K562 (cell line): Measurements from ENCODE around the gene RESP18. TPM values are rescaled to one million over a fixed set of nuclear protein-coding genes. Genes with fewer than 3 reads are reported as not detected.
A peak's percentile ranks its signal among the peaks of the same experiment; 100 is the strongest.

Source experiments
- ARID1B ChIP-seq: fragments of 450-650 bp; IDR thresholded peaks from 2 replicates; pipeline ENCODE4 v1.6.1; 2016; ENCODE audit warnings: antibody characterized with exemption, mild to moderate bottlenecking, inconsistent platforms
- CAMTA2 ChIP-seq: fragments of 250-450 bp; sonication (Bioruptor Pico); conservative IDR thresholded peaks from 2 replicates; pipeline ENCODE4 v1.5.1; 2022
- ELF1 ChIP-seq: fragments of 200-800 bp; sonication (Bioruptor generic); IDR thresholded peaks from 2 replicates; pipeline ENCODE4 v1.6.1; 2016; ENCODE audit warnings: missing genetic modification characterization, missing compliant biosample characterization
- GABPB1 ChIP-seq: sonication (generic); formaldehyde crosslinking; IDR thresholded peaks from 2 replicates; pipeline ENCODE4 v1.8.0; 2022; ENCODE audit warnings: mild to moderate bottlenecking, missing genetic modification reagents
- GATAD2A ChIP-seq: fragments of 450-650 bp; IDR thresholded peaks from 2 replicates; pipeline ENCODE4 v1.6.1; 2017
- HIVEP1 ChIP-seq: fragments of 250-450 bp; sonication (Bioruptor Pico); IDR thresholded peaks from 2 replicates; pipeline ENCODE4 v1.4.0; 2020; ENCODE audit warnings: mild to moderate bottlenecking
- HLTF ChIP-seq: fragments of 450-650 bp; IDR thresholded peaks from 2 replicates; pipeline ENCODE4 v1.6.1; 2016
- L3MBTL2 ChIP-seq: fragments of 450-650 bp; IDR thresholded peaks from 2 replicates; pipeline ENCODE4 v1.6.1; 2016; ENCODE audit warnings: mild to moderate bottlenecking, moderate library complexity
- NEUROD1 ChIP-seq: fragments of 150-350 bp; IDR thresholded peaks from 2 replicates; pipeline ENCODE4 v1.6.1; 2014; ENCODE audit warnings: borderline replicate concordance, low read length, low read depth; ENCODE audit not compliant: partially characterized antibody
- SMAD2 ChIP-seq: fragments of 150-350 bp; IDR thresholded peaks from 2 replicates; pipeline ENCODE4 v1.6.1; 2014; ENCODE audit warnings: low read depth, mild to moderate bottlenecking, low read length
- SP1 ChIP-seq: sonication (generic); formaldehyde crosslinking; IDR thresholded peaks from 2 replicates; pipeline ENCODE4 v1.8.1; 2022; ENCODE audit warnings: mild to moderate bottlenecking, missing genetic modification reagents
- ZKSCAN3 ChIP-seq: fragments of 250-450 bp; sonication (Bioruptor Pico); IDR thresholded peaks from 2 replicates; pipeline ENCODE4 v1.4.0; 2020
- ZNF143 ChIP-seq: sonication (generic); formaldehyde crosslinking; IDR thresholded peaks from 2 replicates; pipeline ENCODE4 v1.9.0; 2022; ENCODE audit warnings: mild to moderate bottlenecking, missing genetic modification reagents
- ZNF586 ChIP-seq: fragments of 450-650 bp; formaldehyde crosslinking; conservative IDR thresholded peaks from 2 replicates; pipeline ENCODE4 v1.4.0; 2020; ENCODE audit warnings: mild to moderate bottlenecking, moderate library complexity
- polyA plus RNA-seq, 8 experiments: library from polyadenylated mRNA; depleted of rRNA in 4 of 8; stranded (reverse) in 5 of 8; unstranded in 3 of 8; fragments of >200 nt; fragmentation: Nextera tagmentation in 2 of 8; fragmentation: Illumina TruSeq in 1 of 8; extraction: Ambion mirVana in 2 of 8; extraction: Trizol in 1 of 8; gene quantifications; 2 replicates each; pipeline versions ENCODE4 v1.2.1 to v1.2.3, GENCODE V29; 2011 to 2014; ENCODE audit warnings: inconsistent platforms in 1 of 8, missing spikeins in 1 of 8
- total RNA-seq, 7 experiments: library from RNA; depleted of rRNA in 6 of 7; stranded (reverse); fragments of >200 nt in 6 of 7; fragmentation: Illumina TruSeq in 2 of 7; extraction: Trizol in 2 of 7; gene quantifications; 2 replicates each; pipeline versions ENCODE4 v1.2.1 to v1.2.3, GENCODE V29; 2011 to 2021; ENCODE audit warnings: low replicate concordance in 1 of 7
- TF ChIP-seq, protein P1 (sequence below): fragments of 450-650 bp; formaldehyde crosslinking; conservative IDR thresholded peaks from 2 replicates; pipeline ENCODE4 v1.4.0; 2022; ENCODE audit warnings: mild to moderate bottlenecking, missing genetic modification characterization
- TF ChIP-seq, protein P2 (sequence below): fragments of 250-450 bp; sonication (Bioruptor Pico); IDR thresholded peaks from 2 replicates; pipeline ENCODE4 v1.5.0; 2021; ENCODE audit warnings: mild to moderate bottlenecking, borderline replicate concordance
- TF ChIP-seq, protein P3 (sequence below): fragments of 450-650 bp; formaldehyde crosslinking; IDR thresholded peaks from 2 replicates; pipeline ENCODE4 v1.4.0; 2020; ENCODE audit warnings: mild to moderate bottlenecking, moderate library complexity
- TF ChIP-seq, protein P4 (sequence below): sonication (generic); formaldehyde crosslinking; IDR thresholded peaks from 2 replicates; pipeline ENCODE4 v1.4.0; 2020; ENCODE audit warnings: mild to moderate bottlenecking, missing genetic modification reagents
- TF ChIP-seq, protein P5 (sequence below), 2 experiments: fragments of 250-450 bp in 1 of 2; fragments of 450-650 bp in 1 of 2; sonication (Bioruptor Pico) in 1 of 2; IDR thresholded peaks; 2 replicates each; pipeline versions ENCODE4 v1.6.1 to v1.8.0; 2016 to 2021; ENCODE audit warnings: mild to moderate bottlenecking in 2 of 2, moderate library complexity in 2 of 2, missing compliant biosample characterization in 1 of 2, missing genetic modification characterization in 1 of 2

Gene RESP18
- total and polyA plus RNA-seq, 9 of the 15 experiments (the other 6 are each of a cell fraction or from before 2014, with no cell fraction given), result not detected

DNA sequence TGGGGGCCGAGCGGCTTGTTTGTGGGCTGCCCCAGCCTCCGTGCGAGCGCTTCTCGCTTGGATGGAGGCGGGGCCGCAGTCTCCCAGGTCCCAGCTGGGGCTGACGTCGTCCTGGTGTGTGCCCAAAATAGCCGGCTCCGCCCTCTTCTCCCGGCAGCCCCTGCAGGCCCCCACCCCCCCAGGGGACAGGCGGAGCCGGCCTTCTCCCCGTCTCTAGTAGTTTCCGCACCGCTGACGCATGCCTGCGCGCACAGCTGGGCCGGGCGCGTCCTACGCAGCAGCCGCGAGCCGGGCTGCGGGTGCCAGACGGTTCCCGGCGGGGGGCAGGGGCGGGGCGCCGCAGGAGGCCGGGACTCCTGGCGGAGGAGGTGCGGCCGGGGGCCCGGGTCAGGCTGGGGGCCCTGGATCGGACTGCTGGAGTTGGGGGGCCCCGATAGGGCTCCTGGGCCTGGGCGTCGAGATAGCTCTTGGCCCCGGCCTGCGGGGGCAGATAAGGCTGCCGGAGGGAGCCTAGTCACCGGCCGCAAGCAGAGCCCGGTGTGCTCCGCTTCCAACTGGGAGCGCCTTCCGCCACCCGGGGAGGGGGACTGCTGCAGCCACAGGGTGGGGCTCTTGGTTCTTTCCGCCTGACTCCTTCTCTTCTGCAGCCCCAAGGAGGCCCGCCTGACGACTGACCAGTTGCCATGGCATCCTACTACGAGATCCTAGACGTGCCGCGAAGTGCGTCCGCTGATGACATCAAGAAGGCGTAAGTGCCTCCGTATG lies 53.2 kb downstream of the RESP18 start, which contains the start of gene DNAJB2 (continued):
- TF ChIP-seq GATAD2A, result 0 out of 2 replicates have a peak, but pooled peaks have one; percentile 43
- TF ChIP-seq, protein P1, sequence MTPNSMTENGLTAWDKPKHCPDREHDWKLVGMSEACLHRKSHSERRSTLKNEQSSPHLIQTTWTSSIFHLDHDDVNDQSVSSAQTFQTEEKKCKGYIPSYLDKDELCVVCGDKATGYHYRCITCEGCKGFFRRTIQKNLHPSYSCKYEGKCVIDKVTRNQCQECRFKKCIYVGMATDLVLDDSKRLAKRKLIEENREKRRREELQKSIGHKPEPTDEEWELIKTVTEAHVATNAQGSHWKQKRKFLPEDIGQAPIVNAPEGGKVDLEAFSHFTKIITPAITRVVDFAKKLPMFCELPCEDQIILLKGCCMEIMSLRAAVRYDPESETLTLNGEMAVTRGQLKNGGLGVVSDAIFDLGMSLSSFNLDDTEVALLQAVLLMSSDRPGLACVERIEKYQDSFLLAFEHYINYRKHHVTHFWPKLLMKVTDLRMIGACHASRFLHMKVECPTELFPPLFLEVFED, result no peak
- TF ChIP-seq HLTF, result 0 out of 2 replicates have a peak, but pooled peaks have one; percentile 21
- TF ChIP-seq CAMTA2 (CRISPR knock-in tag), result no peak
- TF ChIP-seq NEUROD1, result peak; percentile 79
- TF ChIP-seq SP1 (CRISPR knock-in tag), result peak; percentile 88
- TF ChIP-seq, protein P2, sequence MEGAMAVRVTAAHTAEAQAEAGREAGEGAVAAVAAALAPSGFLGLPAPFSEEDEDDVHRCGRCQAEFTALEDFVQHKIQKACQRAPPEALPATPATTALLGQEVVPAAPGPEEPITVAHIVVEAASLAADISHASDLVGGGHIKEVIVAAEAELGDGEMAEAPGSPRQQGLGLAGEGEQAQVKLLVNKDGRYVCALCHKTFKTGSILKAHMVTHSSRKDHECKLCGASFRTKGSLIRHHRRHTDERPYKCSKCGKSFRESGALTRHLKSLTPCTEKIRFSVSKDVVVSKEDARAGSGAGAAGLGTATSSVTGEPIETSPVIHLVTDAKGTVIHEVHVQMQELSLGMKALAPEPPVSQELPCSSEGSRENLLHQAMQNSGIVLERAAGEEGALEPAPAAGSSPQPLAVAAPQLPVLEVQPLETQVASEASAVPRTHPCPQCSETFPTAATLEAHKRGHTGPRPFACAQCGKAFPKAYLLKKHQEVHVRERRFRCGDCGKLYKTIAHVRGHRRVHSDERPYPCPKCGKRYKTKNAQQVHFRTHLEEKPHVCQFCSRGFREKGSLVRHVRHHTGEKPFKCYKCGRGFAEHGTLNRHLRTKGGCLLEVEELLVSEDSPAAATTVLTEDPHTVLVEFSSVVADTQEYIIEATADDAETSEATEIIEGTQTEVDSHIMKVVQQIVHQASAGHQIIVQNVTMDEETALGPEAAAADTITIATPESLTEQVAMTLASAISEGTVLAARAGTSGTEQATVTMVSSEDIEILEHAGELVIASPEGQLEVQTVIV (CRISPR knock-in tag), result peak; percentile 78; the same call in 1 of the 2 replicates
- TF ChIP-seq ZNF143 (CRISPR knock-in tag), result peak; percentile 79
- TF ChIP-seq ZKSCAN3, result no peak
- no peak for TF ChIP-seq ZNF586
- no peak for TF ChIP-seq SMAD2
- TF ChIP-seq, protein P3, sequence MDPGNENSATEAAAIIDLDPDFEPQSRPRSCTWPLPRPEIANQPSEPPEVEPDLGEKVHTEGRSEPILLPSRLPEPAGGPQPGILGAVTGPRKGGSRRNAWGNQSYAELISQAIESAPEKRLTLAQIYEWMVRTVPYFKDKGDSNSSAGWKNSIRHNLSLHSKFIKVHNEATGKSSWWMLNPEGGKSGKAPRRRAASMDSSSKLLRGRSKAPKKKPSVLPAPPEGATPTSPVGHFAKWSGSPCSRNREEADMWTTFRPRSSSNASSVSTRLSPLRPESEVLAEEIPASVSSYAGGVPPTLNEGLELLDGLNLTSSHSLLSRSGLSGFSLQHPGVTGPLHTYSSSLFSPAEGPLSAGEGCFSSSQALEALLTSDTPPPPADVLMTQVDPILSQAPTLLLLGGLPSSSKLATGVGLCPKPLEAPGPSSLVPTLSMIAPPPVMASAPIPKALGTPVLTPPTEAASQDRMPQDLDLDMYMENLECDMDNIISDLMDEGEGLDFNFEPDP (CRISPR knock-in tag), result no peak
- TF ChIP-seq L3MBTL2, result peak; percentile 53; the same call in 1 of the 2 replicates
- TF ChIP-seq GABPB1 (CRISPR knock-in tag), result peak; percentile 80
- peak; percentile 82 for TF ChIP-seq ELF1
- TF ChIP-seq ARID1B, result peak; percentile 99
- TF ChIP-seq, protein P4, sequence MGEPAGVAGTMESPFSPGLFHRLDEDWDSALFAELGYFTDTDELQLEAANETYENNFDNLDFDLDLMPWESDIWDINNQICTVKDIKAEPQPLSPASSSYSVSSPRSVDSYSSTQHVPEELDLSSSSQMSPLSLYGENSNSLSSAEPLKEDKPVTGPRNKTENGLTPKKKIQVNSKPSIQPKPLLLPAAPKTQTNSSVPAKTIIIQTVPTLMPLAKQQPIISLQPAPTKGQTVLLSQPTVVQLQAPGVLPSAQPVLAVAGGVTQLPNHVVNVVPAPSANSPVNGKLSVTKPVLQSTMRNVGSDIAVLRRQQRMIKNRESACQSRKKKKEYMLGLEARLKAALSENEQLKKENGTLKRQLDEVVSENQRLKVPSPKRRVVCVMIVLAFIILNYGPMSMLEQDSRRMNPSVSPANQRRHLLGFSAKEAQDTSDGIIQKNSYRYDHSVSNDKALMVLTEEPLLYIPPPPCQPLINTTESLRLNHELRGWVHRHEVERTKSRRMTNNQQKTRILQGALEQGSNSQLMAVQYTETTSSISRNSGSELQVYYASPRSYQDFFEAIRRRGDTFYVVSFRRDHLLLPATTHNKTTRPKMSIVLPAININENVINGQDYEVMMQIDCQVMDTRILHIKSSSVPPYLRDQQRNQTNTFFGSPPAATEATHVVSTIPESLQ (CRISPR knock-in tag), result 0 out of 2 replicates have a peak, but pooled peaks have one; percentile 59
- TF ChIP-seq, protein P5, sequence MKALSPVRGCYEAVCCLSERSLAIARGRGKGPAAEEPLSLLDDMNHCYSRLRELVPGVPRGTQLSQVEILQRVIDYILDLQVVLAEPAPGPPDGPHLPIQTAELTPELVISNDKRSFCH (CRISPR knock-in tag; IDR thresholded peaks at IDR 0.05), result no peak
- TF ChIP-seq, protein P5 (tag; IDR thresholded peaks at IDR 0.05), result peak; percentile 93
- TF ChIP-seq HIVEP1 (CRISPR knock-in tag), result peak; percentile 25; the same call in 1 of the 2 replicates
